ENCODE data around the gene RARRES2. TPM values are rescaled to one million over a fixed set of nuclear protein-coding genes. Genes with fewer than 3 reads are reported as not detected.
"Not testable (repeated sequence)": the region's sequence is repeated elsewhere in the genome, so short reads cannot be mapped to it uniquely, and the experiment has no call there.

Gene RARRES2
- total RNA-seq, 4 donors from 2014 or later = 12.8 to 23.4 (median 16.5) TPM

DNA sequence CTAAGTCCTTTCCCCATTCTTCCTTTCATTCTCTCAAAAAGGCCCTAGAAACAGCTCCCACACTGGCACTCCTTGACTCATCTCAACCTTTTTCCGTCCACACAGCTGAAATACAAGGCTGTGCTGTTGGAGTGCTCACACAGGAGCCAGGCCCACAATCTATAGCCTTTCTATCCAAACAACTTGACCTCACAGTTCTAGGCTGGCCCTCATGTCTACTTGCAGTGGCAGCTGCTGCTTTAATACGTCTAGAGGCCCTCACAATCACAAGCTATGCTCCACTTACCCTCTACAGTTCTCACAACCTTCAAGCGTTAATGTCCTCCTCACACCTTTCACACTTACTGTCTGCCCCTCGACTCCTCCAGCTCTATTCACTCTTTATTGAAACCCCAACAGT is 30.3 kb downstream of the RARRES2 start:
- 92% methylated on average over 4 of the region's 4 CpGs for WGBS

DNA sequence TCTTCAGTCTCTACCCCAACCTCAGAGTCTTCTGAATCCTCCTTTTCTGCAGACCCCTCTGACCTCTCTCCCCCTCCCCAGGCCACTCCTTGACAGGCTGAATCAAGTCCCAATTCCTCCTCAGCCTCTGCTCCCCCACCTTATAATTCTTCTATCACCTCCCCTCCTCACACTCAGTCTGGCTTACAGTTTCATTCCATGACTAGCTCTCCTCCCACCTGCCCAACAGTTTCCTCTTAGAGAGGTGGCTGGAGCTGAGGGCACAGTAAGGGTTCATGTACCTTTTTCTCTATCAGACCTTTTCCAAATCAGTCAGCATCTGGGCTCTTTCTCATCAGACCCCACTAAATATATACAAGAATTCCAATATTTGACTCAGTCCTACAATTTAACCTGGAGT is 32.9 kb downstream of the RARRES2 start:
- Histone ChIP-seq H3K4me1 (no peaks in the 10 kb centered on the region), H3K36me3 (no peaks in the 10 kb centered on the region), H3K4me3 (no peak overlapping the region), H3K27ac (no peak overlapping the region), H3K9me3 (no peaks in the 10 kb centered on the region), H3K27me3 (no peaks in the 10 kb centered on the region)
- DNase-seq (ENCODE audit: low spot score in 2 of 2) = no peak
- no peak for TF ChIP-seq POLR2A (IDR thresholded peaks at IDR 0.05)
- TF ChIP-seq, protein P1, sequence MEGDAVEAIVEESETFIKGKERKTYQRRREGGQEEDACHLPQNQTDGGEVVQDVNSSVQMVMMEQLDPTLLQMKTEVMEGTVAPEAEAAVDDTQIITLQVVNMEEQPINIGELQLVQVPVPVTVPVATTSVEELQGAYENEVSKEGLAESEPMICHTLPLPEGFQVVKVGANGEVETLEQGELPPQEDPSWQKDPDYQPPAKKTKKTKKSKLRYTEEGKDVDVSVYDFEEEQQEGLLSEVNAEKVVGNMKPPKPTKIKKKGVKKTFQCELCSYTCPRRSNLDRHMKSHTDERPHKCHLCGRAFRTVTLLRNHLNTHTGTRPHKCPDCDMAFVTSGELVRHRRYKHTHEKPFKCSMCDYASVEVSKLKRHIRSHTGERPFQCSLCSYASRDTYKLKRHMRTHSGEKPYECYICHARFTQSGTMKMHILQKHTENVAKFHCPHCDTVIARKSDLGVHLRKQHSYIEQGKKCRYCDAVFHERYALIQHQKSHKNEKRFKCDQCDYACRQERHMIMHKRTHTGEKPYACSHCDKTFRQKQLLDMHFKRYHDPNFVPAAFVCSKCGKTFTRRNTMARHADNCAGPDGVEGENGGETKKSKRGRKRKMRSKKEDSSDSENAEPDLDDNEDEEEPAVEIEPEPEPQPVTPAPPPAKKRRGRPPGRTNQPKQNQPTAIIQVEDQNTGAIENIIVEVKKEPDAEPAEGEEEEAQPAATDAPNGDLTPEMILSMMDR (IDR thresholded peaks at IDR 0.05) = no peak
- TF ChIP-seq POLR2AphosphoS5 (IDR thresholded peaks at IDR 0.05) = no peak
- TF ChIP-seq EP300 (IDR thresholded peaks at IDR 0.05) = no peak

More for the DNA sequence above, 30.3 kb downstream of the RARRES2 start:
- H3K27me3 ChIP-seq = no peaks in the 10 kb centered on the region
- H3K36me3 ChIP-seq = no peaks in the 10 kb centered on the region
- H3K9me3 ChIP-seq = no peaks in the 10 kb centered on the region
- TF ChIP-seq EP300 (IDR thresholded peaks at IDR 0.05) (no peak), POLR2AphosphoS5 (IDR thresholded peaks at IDR 0.05) (no peak), POLR2A (IDR thresholded peaks at IDR 0.05) (no peak)
- TF ChIP-seq, protein P1 (IDR thresholded peaks at IDR 0.05) = no peak
- no peak overlapping the region for H3K4me3 ChIP-seq
- no peaks in the 10 kb centered on the region for H3K4me1 ChIP-seq
- H3K27ac ChIP-seq = no peak overlapping the region
- DNase-seq (ENCODE audit: low spot score in 2 of 2) = no peak

DNA sequence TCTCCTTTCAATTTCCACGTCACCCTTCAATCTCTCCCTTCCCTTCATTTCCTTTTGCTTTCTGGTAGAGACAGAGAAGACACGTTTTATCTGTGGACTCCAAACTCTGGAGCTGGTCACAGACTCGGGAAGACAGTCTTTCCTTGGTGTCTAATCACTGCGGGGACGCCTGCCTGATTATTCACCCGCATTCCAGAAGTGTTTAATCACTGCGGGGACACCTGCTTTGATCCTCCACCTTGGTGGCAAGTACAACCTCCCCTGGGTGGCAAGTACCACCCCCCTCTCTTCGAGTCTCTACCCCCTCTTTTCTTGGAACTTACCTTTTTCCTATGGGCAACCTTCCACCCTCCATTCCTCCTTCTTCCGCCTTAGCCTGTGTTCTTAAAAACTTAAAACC is 33.5 kb downstream of the RARRES2 start:
- Histone ChIP-seq H3K9me3 (no peaks in the 10 kb centered on the region), H3K27me3 (no peaks in the 10 kb centered on the region), H3K4me1 (no peaks in the 10 kb centered on the region), H3K4me3 (no peak overlapping the region), H3K27ac (no peak overlapping the region), H3K36me3 (no peaks in the 10 kb centered on the region)
- WGBS = 85% methylated on average over 9 of the region's 9 CpGs
- no peak for DNase-seq (ENCODE audit: low spot score in 2 of 2)
- TF ChIP-seq POLR2AphosphoS5 (IDR thresholded peaks at IDR 0.05) (no peak), EP300 (IDR thresholded peaks at IDR 0.05) (no peak), POLR2A (IDR thresholded peaks at IDR 0.05) (no peak)
- TF ChIP-seq, protein P1 (IDR thresholded peaks at IDR 0.05) = no peak

DNA sequence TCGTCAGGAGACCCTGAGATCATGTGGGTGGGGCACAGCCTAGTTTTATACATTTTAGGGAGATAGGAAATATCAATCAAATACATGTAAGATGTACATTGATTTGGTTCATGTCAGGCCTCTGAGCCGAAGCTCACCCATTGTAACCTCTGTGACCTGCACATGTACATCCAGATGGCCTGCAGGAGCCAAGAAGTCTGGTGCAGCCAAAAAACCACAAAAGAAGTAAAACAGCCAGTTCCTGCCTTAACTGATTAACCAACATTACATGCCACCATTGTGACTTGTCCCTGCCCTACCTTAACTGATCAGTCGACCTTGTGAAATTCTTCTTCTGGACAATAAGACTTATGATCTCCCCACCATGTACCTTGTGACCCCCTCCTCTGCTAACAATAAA is 34.3 kb downstream of the RARRES2 start:
- no peak overlapping the region for H3K27ac ChIP-seq
- 88% methylated on average over 3 of the region's 3 CpGs for WGBS

DNA sequence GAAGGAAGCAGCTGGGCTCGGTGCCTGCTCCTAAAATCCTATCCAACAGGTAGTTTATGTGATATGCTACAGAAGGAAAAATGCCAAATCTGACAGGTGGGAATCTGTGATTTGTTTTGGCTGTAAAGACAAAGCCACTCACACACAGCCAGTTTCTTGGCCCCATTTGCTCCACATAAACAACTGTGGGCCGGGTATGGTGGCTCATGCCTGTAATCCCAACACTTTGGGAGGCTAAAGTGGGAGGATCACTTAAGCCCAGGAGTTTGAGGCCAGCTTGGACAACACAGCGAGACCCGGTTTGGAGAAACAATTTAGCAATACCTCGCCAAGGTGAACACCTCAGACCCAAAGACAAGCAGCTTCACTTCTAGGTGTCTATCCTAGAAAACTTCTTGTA is 35.1 kb downstream of the RARRES2 start:
- 68% methylated on average over 5 of the region's 5 CpGs for WGBS
- DNase-seq (ENCODE audit: low spot score in 2 of 2); H3K4me1 ChIP-seq; H3K9me3 ChIP-seq; H3K36me3 ChIP-seq; H3K27me3 ChIP-seq; H3K4me3 ChIP-seq; H3K27ac ChIP-seq: not testable (repeated sequence)

More for the DNA sequence above, 34.3 kb downstream of the RARRES2 start:
- Histone ChIP-seq H3K4me1 (no peaks in the 10 kb centered on the region), H3K4me3 (no peak overlapping the region), H3K9me3 (no peaks in the 10 kb centered on the region), H3K36me3 (no peaks in the 10 kb centered on the region), H3K27me3 (no peaks in the 10 kb centered on the region)
- DNase-seq (ENCODE audit: low spot score in 2 of 2) = no peak
- TF ChIP-seq POLR2A (IDR thresholded peaks at IDR 0.05) (no peak), EP300 (IDR thresholded peaks at IDR 0.05) (no peak), POLR2AphosphoS5 (IDR thresholded peaks at IDR 0.05) (no peak)
- TF ChIP-seq, protein P1 (IDR thresholded peaks at IDR 0.05) = no peak

DNA sequence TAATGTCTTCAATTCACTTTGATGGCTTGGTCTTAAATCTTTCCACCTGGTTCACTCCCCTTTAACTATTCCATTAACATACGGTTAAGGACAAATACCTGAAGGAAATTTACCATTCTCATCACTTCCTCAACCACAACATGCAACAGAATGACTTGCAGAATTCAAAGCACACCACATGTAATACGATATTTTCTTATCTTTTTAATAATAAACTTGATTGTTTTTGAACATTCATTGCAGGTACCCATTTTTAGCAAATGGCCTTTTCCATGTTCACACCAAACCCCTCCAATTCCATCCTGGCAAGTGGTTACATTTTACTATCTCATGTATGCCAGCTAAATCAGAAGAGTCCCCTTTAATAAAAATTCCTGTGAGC is 35.5 kb downstream of the RARRES2 start:
- DNase-seq (ENCODE audit: low spot score in 2 of 2); H3K4me3 ChIP-seq; H3K27ac ChIP-seq; H3K27me3 ChIP-seq; H3K36me3 ChIP-seq; H3K4me1 ChIP-seq; H3K9me3 ChIP-seq: not testable (repeated sequence)
- WGBS = 76% methylated on average over 2 of the region's 2 CpGs

DNA sequence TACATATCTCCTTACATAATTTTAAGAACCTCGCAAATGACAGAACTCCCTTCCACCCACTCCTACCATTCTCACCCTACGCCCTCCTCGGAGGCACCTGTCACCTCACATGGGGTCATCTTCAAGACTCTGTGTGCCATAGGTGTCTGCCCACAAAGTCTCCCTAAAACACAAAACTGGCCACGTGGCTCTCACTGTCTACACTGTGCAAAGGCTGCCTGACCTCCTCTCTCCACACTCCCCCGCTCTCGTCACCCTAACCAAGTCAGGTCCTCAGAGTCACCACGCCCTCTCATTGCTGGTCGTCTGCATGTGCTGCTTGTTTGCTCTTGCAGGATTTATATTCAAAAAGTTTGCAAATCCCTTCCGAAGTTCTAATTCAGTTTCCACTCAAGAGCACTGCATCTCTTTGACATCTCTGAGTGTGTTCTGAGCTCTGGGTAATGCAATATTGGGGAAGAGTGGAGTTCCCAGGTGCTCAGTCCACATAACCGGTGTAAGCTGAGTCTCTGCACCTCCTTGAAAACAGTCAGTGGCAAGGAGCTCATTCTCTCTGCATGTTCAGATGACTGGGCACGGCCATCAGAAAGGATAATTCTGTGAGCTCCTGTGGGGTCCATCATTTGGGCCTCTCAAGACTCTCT is 36.0 kb downstream of the RARRES2 start:
- H3K27ac ChIP-seq; DNase-seq (ENCODE audit: low spot score in 2 of 2); H3K9me3 ChIP-seq; H3K4me1 ChIP-seq; H3K4me3 ChIP-seq; H3K27me3 ChIP-seq; H3K36me3 ChIP-seq: not testable (repeated sequence)
- 86% methylated on average over 11 of the region's 11 CpGs for WGBS

DNA sequence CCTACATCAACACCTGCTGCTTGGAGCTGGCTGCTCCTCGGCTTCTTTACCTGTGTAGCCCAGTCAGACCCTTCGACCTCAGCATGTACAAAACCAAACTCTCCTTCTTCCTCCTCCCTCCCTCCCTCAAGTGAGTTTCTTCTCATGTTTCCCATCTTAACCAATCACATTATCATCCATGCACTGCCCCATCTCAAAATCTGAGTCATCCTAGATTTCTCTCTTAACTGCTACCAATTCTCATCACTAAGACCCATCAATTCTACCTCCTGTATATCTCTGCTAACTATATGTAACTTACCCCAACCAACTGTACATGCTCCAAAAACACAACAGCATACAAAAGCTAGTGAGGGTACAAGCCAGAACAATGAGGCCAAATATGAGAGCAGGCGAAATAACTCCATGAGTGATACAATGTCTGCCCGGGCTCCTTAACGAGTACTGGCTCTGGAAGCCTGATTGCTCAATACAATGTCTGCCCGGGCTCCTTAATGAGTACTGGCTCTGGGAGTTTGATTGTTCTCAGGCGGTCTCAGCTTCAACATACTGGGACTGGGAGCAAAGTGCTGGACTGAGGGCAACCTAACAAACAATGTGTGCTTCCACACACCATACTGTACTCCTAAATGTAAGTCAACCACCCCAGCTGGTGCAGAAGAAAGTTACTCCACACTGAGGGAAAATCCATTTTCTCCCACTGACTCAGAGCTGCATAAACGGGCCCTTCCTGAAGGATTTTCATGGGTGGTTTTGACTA is 36.8 kb downstream of the RARRES2 start:
- WGBS = 95% methylated on average over 2 of the region's 8 CpGs
- not testable (repeated sequence) for H3K4me3 ChIP-seq; H3K27ac ChIP-seq; H3K27me3 ChIP-seq; DNase-seq (ENCODE audit: low spot score in 2 of 2); H3K4me1 ChIP-seq; H3K36me3 ChIP-seq; H3K9me3 ChIP-seq

DNA sequence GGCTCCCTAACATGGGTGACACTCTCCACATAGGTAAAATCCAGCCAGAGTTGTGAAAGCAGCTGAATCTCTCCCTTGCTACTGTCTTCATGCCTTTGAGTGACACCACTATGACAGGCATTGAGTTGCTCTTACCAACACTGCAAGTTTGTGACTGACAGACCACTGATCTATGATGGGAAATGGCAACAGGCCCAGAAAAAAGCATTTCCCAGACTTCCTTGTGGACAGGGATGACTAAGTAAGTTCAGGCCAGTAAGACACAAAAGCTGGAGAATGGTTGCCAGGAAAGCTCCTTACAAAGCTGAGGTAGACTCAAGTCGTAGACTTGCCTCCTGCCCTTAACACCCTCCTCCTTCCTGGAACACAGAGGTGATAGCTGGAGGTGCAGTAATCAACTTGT is 38.5 kb downstream of the RARRES2 start:
- WGBS = 67% methylated on average over 1 of the region's 1 CpG

More for the DNA sequence above, 38.5 kb downstream of the RARRES2 start:
- H3K36me3 ChIP-seq; H3K27ac ChIP-seq; H3K27me3 ChIP-seq; H3K4me3 ChIP-seq; H3K4me1 ChIP-seq; DNase-seq (ENCODE audit: low spot score in 2 of 2); H3K9me3 ChIP-seq: not testable (repeated sequence)

Measured in suprapubic skin (tissue), 4 donors.